GM19025 (cell line): ENCODE data around the gene CARS1.

Experiments used
- ATAC-seq: cut with Tn5 transposase; IDR thresholded peaks from one replicate; pipeline ENCODE4 v1.9.1; 2021; ENCODE audit warnings: mild to moderate bottlenecking, low read depth, moderate library complexity; ENCODE audit not compliant: unreplicated experiment

Gene CARS1

DNA sequence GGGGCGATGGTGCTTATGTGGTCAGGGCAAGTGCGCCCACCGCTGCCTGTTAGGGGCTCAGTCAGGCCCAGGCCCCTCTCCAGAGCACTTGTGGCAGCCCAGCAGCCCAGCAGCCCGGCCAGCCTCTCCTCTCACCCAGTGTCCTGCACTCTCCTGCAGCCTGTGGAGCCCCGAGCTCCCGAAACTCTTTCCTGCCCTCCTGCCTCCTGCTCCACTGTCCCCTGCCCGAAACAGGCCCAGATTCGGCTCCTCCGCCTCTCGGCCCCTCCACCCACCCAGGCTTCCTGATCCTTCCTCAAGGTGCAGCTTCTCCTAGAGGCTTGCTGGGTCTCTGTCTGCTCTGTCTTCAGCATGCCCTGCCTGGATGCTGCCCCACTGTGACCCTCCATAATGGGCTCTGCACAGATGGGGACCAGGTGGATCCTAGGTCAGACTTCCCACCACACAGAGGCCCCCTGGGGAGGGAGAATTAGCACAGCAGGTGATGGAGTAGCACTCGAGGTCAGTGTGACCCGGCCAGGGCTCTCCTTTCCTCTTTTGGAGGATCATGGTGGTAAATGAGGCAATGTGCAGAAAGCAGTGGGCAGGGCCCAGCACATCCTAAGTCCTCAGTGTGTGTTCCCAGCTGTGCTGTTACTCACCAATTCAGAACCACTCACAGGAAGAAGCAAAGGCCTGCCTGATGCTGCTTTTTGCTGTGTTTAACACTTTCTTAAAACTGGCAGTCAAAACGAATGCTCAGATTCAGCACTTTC, 46.5 kb downstream of the CARS1 start:
- ATAC-seq = no peak

DNA sequence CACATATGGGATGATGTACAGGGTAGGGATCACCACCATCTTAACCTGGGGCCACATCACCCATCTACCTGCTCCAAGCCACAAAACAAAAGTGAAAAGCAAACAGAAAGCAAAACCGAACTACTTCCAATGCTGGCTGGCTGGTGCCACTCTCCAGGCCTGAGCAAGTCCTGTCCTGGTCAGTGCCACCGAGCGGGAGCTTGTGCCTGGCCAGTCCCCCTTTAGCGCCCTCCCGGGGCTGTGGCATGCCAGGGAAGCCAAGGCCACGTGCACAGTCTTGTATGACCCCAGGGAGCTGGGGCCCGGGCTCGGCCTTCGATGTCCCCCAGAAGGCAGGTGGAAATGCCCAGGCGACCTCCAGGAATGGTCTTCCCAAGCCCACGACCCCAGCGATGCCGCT, 47.2 kb downstream of the CARS1 start:
- ATAC-seq = peak; percentile 52

DNA sequence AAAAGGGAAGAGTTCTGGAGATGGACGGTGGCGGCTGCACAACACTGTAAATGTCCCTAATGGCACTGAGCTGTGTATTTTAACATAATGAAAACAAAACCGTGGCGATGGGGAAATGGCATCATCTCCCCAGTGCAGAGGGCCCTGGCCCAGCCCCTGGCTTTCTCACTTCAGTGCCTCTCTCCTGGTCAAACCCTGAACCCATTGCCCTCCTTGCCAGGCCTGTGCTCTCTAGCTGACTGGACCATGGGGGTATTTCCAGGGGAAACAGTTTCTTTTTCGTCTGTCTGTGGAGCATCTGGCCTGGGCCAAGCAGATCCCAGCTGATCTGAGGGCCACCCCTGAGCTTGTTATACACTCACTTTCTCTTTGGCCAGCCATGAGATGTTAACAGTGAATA, 47.7 kb downstream of the CARS1 start:
- ATAC-seq = peak; percentile 48

DNA sequence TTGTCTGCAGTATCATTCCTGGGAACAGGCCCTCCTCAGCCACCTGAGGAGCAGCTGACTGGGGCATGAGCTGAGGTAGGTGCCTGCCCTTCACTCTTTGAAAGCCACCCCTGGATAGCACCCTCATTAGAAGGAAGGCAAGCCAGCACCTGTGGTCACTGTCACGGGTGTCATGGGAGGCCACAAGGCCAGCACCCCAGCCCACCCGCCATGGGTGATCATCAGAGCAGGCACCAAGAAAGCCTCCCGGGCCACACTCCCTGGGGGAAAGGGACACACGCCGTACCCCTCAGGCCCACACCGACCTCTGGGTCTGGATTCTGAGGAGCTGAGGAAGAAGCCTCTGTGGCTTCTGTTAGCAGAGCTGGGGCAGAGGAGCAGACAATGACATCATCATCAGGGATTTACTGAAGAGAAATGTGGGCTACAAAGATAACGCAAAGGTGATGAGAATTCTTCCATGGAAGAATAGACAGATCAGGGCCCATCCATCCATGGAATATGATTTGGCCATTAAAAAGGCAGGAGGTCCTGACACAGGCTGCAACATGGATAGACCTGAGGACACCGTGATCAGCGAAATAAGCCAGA, 48.4 kb downstream of the CARS1 start:
- ATAC-seq = no peak

- no peak for ATAC-seq
Measured at GRCh38 chr11:3007404-3008010, 49.7 kb downstream of the CARS1 start.

DNA sequence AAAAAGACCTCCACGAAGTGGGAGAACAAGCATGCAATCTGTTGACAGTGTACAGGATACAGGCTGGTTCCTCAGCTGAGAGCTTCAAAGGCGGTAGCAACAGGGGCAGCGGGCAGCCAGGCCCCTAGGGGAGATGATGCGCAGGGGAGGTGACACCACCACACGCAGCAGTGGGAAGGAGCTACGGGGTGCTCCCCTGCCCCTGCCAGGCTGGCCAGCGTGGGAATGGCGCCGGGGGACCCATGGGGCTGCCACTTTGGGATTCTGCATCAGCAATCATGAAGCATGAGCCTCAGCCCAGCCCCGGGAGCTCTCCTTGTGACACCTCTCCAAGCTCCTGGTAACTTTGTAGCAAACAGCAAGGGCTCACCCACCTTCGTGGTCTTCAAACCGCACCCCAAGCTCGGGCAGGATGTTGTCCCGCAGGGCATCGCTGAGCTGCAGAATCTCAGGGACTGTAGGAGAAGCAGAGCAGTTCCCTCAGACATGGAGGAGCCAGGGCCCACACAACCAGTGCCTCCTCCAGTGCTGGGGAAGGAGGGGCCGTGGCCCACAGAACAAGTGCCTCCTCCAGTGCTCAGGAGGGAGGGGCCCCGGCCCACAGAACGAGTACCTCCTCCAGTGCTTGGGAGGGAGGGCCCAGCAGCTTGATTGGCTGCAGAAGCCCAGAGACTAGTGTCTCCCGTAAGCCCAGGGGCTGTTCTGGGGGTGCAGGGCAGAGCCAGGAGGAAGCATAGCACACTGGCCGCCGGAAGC, 50.5 kb downstream of the CARS1 start:
- ATAC-seq = no peak

DNA sequence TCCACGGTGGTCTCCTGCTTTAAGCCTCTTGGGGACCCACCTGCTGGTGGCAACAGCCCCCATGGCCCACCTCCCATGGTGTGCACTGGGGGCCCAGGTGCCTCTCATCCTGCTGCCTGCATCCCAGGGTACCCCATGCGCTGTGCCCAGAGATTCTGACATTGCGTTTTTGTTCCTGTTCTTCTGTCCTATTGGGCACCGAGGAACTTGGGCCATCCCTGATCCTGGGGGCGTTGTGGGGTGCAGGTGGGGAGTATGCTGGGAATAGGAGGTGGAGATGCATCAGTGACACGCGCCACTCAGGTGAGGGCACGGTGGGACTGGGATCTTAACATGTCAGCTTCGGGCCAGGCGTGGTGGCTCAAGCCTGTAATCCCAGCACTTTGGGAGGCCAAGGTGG, 52.7 kb downstream of the CARS1 start:
- ATAC-seq = no peak

DNA sequence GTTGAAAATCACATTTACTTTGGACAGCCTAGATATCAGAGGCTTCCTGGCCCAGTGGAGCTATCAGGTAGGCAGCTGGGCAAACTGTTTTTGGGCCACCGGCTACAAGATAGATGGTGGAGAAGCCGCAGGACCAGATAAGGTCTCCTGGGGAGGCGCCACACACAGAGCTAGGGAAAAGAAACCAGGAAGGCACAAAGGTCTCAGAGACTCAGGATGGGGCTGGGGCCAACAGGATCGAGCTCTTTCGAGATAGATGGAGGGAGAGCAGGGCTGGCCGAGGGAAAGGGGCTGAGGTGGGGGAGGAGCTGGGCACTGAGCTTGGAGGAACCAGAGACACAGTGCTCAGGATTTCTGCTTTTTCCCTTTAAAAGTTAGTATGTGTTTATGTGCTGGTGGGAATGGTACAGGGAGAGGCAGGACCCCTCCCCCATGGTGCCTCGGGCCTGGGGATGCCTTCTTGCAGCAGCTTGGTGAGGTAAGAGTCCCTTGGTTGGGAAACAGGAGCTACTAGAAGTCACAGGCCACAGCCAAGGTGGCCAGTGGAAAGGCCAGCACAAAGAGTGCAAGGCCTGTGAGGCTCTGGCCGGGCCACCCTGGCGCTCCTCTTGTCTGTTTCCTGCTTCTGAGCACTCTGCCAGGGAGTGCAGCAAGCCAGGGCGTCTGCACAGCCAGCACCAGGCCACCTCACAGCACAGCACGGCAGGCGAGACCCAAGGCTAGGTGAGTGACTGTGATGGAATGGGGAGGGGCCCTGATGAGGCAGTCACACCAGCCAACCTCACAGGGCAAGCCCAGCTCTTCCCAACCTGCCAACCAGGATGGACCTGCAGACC, 53.6 kb downstream of the CARS1 start:
- no peak for ATAC-seq

DNA sequence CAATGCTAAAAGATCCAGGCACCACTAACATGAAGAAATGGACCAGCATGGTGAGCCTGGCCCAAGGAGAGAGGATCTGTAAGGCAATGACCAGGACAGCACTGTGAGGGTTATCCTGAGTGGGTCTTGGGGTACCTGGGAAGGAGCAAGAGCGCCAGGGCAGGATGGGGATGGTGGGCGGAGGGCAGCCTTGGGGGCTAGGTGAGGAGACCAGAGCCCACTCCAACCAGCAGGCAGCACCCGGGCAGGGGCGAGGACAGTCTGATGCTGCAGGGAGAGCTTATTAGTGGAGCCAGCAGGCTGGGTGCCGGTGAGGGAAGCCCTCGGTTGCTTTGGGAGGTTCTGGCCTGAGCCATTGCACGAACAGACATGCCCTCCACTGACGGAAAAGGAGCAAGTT, 54.4 kb downstream of the CARS1 start:
- no peak for ATAC-seq

GRCh38 chr11:3002351-3002861, 54.8 kb downstream of the CARS1 start:
- ATAC-seq = no peak

- no peak for ATAC-seq
Measured at GRCh38 chr11:3001496-3001895, 55.7 kb downstream of the CARS1 start.

- no peak for ATAC-seq
Measured at GRCh38 chr11:3000032-3000961, 56.9 kb downstream of the CARS1 start.

- no peak for ATAC-seq
Measured at GRCh38 chr11:2999464-2999998, 57.7 kb downstream of the CARS1 start.

- no peak for ATAC-seq
Measured at GRCh38 chr11:2998073-2998850, 59.0 kb downstream of the CARS1 start.

- ATAC-seq = no peak
Measured at GRCh38 chr11:2997406-2997805, 59.8 kb downstream of the CARS1 start.

- no peak for ATAC-seq
Measured at GRCh38 chr11:2996976-2997375, 60.2 kb downstream of the CARS1 start.

GRCh38 chr11:2995893-2996554, 61.2 kb downstream of the CARS1 start:
- ATAC-seq = no peak
